ENCODE data around the gene F3. TPM values are rescaled to one million over a fixed set of nuclear protein-coding genes. Genes with fewer than 3 reads are reported as not detected.

The F3 gene
- total and polyA plus RNA-seq, 4 donors, result 1.0 to 2.7 (median 1.4) TPM

DNA sequence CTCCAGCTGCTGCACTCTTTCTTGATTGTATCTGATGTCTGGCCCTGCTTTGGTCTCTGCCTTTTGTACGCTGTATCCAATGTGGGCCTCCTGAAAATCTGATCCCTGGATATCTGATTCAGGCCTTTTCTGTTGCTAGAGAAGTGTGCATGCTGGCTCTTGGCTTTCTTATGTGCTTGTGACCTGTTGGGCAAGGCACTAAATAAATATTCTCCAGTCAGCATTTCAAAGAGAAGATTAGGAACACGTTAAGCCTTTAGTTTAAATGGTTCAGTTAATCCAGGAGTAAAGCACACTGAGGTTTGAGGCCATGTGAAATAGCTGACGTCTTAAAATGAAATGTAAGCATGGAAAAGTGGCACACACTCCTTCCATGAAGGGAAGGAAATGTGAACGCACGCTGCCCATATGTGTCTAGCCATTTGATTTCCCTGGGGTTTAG lies 9.3 kb upstream of the F3 start (continued):
- TF ChIP-seq, protein P1, sequence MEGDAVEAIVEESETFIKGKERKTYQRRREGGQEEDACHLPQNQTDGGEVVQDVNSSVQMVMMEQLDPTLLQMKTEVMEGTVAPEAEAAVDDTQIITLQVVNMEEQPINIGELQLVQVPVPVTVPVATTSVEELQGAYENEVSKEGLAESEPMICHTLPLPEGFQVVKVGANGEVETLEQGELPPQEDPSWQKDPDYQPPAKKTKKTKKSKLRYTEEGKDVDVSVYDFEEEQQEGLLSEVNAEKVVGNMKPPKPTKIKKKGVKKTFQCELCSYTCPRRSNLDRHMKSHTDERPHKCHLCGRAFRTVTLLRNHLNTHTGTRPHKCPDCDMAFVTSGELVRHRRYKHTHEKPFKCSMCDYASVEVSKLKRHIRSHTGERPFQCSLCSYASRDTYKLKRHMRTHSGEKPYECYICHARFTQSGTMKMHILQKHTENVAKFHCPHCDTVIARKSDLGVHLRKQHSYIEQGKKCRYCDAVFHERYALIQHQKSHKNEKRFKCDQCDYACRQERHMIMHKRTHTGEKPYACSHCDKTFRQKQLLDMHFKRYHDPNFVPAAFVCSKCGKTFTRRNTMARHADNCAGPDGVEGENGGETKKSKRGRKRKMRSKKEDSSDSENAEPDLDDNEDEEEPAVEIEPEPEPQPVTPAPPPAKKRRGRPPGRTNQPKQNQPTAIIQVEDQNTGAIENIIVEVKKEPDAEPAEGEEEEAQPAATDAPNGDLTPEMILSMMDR (IDR thresholded peaks at IDR 0.05; ENCODE audit: low read depth, low read length, missing input control), result no peak

DNA sequence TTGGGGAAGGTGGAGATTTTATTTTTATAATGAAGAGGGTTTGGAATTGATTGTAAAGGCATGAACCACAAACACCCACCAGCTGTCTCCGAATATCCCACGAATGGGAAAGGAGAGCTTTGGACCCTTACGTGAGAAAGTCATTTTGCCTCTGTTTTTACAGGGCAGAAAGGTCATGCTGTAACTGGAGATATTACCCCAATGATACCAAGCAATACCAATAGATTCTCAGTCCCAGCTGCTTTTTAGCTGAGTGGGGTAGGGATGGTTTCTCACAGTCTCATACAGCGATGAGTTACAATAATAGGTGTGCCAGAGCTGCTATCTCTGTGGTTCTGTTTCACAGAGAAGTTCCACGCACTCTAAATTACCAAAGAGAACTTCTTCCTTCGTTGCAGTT lies 8.8 kb upstream of the F3 start:
- H3K4me3 ChIP-seq (ENCODE audit: low read depth in 1 of 3, low read length in 3 of 3), result no peak overlapping the region
- H3K9ac ChIP-seq (ENCODE audit: low read depth in 1 of 2, low read length in 2 of 2), result no peak overlapping the region
- no peak for DNase-seq (ENCODE audit: low spot score)
- no peak overlapping the region for H3K27ac ChIP-seq (ENCODE audit: low read depth in 1 of 2, low read length in 2 of 2)
- H3K4me1 ChIP-seq (ENCODE audit: control insufficient read depth in 4 of 4, insufficient read depth in 4 of 4, low read length in 3 of 4), result no peaks in the 10 kb centered on the region
- H3K27me3 ChIP-seq (ENCODE audit: control insufficient read depth in 4 of 4, insufficient read depth in 4 of 4, low read length in 3 of 4), result no peaks in the 10 kb centered on the region
- H3K9me3 ChIP-seq (ENCODE audit: control insufficient read depth in 4 of 4, low read length in 3 of 4), result no peaks in the 10 kb centered on the region
- 72% methylated on average over 6 of the region's 6 CpGs for WGBS
- TF ChIP-seq ZBTB33 (IDR thresholded peaks at IDR 0.05), result no peak
- no peak for TF ChIP-seq ATF3 (IDR thresholded peaks at IDR 0.05)
- no peak for TF ChIP-seq RAD21 (IDR thresholded peaks at IDR 0.05)
- no peak for TF ChIP-seq FOXA1 (IDR thresholded peaks at IDR 0.05)
- TF ChIP-seq, protein P2, sequence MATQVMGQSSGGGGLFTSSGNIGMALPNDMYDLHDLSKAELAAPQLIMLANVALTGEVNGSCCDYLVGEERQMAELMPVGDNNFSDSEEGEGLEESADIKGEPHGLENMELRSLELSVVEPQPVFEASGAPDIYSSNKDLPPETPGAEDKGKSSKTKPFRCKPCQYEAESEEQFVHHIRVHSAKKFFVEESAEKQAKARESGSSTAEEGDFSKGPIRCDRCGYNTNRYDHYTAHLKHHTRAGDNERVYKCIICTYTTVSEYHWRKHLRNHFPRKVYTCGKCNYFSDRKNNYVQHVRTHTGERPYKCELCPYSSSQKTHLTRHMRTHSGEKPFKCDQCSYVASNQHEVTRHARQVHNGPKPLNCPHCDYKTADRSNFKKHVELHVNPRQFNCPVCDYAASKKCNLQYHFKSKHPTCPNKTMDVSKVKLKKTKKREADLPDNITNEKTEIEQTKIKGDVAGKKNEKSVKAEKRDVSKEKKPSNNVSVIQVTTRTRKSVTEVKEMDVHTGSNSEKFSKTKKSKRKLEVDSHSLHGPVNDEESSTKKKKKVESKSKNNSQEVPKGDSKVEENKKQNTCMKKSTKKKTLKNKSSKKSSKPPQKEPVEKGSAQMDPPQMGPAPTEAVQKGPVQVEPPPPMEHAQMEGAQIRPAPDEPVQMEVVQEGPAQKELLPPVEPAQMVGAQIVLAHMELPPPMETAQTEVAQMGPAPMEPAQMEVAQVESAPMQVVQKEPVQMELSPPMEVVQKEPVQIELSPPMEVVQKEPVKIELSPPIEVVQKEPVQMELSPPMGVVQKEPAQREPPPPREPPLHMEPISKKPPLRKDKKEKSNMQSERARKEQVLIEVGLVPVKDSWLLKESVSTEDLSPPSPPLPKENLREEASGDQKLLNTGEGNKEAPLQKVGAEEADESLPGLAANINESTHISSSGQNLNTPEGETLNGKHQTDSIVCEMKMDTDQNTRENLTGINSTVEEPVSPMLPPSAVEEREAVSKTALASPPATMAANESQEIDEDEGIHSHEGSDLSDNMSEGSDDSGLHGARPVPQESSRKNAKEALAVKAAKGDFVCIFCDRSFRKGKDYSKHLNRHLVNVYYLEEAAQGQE (IDR thresholded peaks at IDR 0.05), result no peak
- no peak for TF ChIP-seq SP1 (IDR thresholded peaks at IDR 0.05)
- TF ChIP-seq, protein P1 (IDR thresholded peaks at IDR 0.05; ENCODE audit: low read depth, low read length, missing input control), result no peak
- no peak for TF ChIP-seq FOXA2 (IDR thresholded peaks at IDR 0.05)
- no peak for TF ChIP-seq JUND (IDR thresholded peaks at IDR 0.05)
- no peak for TF ChIP-seq HNF4G (IDR thresholded peaks at IDR 0.05)
- TF ChIP-seq TAF1 (conservative IDR thresholded peaks at IDR 0.05), result no peak
- no peak for TF ChIP-seq YY1 (IDR thresholded peaks at IDR 0.05)
- TF ChIP-seq RXRA (IDR thresholded peaks at IDR 0.05), result no peak
- no peak for TF ChIP-seq EGR1 (IDR thresholded peaks at IDR 0.05; ENCODE audit: low read depth in 2 of 2)
- TF ChIP-seq MAX (IDR thresholded peaks at IDR 0.05), result no peak
- no peak for TF ChIP-seq NR2F2 (IDR thresholded peaks at IDR 0.05)
- no peak for TF ChIP-seq GABPA (IDR thresholded peaks at IDR 0.05 in 1 of 2, conservative IDR thresholded peaks at IDR 0.05 in 1 of 2)
- TF ChIP-seq HNF4A (conservative IDR thresholded peaks at IDR 0.05), result no peak
- H3K36me3 ChIP-seq (ENCODE audit: control insufficient read depth in 4 of 4, insufficient read depth in 3 of 4, low read depth in 1 of 4, low read length in 3 of 4), result no peaks in the 10 kb centered on the region

Measured in liver (tissue), 9 donors.